DND-41 (cell line): ENCODE results near the gene PLEKHA5.

Source experiments
- EZH2 ChIP-seq: IDR thresholded peaks from 3 replicates; pipeline ENCODE4 v1.6.1; 2012; ENCODE audit warnings: borderline replicate concordance, low read depth, mild to moderate bottlenecking, moderate library complexity, low read length, inconsistent platforms; ENCODE audit not compliant: severe bottlenecking
- TF ChIP-seq, protein P1 (sequence below): IDR thresholded peaks from 2 replicates; pipeline ENCODE4 v1.5.1; 2012; ENCODE audit warnings: borderline replicate concordance, low read length, moderate library complexity, mild to moderate bottlenecking; ENCODE audit not compliant: poor library complexity, severe bottlenecking; ENCODE audit errors: extremely low read depth

DNA sequence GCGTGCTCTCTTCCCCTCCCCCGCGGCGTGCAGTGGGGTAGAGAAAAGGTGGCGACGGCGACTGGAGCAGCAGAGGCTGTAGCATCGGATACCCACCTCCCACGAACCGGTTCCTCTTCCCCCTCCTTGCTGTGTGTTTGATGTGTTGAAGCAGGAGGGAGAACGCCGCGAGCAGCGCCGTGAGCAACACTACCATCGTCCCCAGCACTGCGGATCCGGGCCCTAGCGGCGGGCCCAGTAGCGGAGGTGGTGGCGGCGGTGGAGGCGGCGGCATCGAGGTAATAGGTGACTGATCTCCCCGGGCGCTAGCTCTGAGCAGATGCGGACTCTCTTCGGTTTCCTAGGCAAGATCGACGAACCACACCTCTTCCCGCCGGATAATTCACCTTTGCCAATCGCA is 176.8 kb downstream of the PLEKHA5 start:
- TF ChIP-seq, protein P1, sequence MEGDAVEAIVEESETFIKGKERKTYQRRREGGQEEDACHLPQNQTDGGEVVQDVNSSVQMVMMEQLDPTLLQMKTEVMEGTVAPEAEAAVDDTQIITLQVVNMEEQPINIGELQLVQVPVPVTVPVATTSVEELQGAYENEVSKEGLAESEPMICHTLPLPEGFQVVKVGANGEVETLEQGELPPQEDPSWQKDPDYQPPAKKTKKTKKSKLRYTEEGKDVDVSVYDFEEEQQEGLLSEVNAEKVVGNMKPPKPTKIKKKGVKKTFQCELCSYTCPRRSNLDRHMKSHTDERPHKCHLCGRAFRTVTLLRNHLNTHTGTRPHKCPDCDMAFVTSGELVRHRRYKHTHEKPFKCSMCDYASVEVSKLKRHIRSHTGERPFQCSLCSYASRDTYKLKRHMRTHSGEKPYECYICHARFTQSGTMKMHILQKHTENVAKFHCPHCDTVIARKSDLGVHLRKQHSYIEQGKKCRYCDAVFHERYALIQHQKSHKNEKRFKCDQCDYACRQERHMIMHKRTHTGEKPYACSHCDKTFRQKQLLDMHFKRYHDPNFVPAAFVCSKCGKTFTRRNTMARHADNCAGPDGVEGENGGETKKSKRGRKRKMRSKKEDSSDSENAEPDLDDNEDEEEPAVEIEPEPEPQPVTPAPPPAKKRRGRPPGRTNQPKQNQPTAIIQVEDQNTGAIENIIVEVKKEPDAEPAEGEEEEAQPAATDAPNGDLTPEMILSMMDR, result no peak
- no peak for TF ChIP-seq EZH2
